Endothelial cell (in vitro differentiated cells): ENCODE results near the gene HIRIP3. TPM values are rescaled to one million over a fixed set of nuclear protein-coding genes. Genes with fewer than 3 reads are reported as not detected.
"Not testable (repeated sequence)": the region's sequence is repeated elsewhere in the genome, so short reads cannot be mapped to it uniquely, and the experiment has no call there.

Experiments
- DNase-seq: peaks from one replicate; pipeline ENCODE4 v3.0.0; 2021; ENCODE audit warnings: low spot score
- H3K27ac Mint-ChIP-seq: one replicate; pipeline ENCODE4 v1.8.0; 2021; ENCODE audit warnings: mixed read lengths, inconsistent platforms; ENCODE audit not compliant: unreplicated experiment
- H3K27me3 Mint-ChIP-seq: one replicate; pipeline ENCODE4 v1.8.0; 2021; ENCODE audit warnings: mild to moderate bottlenecking, moderate library complexity, mixed read lengths, inconsistent platforms; ENCODE audit not compliant: unreplicated experiment
- H3K36me3 Mint-ChIP-seq: one replicate; pipeline ENCODE4 v1.8.0; 2021; ENCODE audit warnings: mild to moderate bottlenecking, low read depth, mixed read lengths, inconsistent platforms; ENCODE audit not compliant: unreplicated experiment
- H3K4me1 Mint-ChIP-seq: one replicate; pipeline ENCODE4 v1.8.0; 2021; ENCODE audit warnings: mild to moderate bottlenecking, mixed read lengths, inconsistent platforms; ENCODE audit not compliant: unreplicated experiment
- H3K4me3 Mint-ChIP-seq: one replicate; pipeline ENCODE4 v1.8.0; 2021; ENCODE audit warnings: mild to moderate bottlenecking, mixed read lengths, inconsistent platforms; ENCODE audit not compliant: unreplicated experiment
- H3K9me3 Mint-ChIP-seq: one replicate; pipeline ENCODE4 v1.8.0; 2021; ENCODE audit warnings: mixed read lengths, inconsistent platforms; ENCODE audit not compliant: unreplicated experiment
- CTCF ChIP-seq: fragments of 200-600 bp; sonication (generic); IDR thresholded peaks from one replicate; pipeline ENCODE4 v1.5.0; 2021; ENCODE audit warnings: antibody characterized with exemption; ENCODE audit not compliant: unreplicated experiment
- long read RNA-seq: library from polyadenylated mRNA; unstranded; transcript quantifications from one replicate; pipeline ENCODE4 v2.0.0, GENCODE V29; 2020; ENCODE audit not compliant: unreplicated experiment
- total RNA-seq: library from RNA; stranded (reverse); fragmentation: NEBNext Ultra II Directional; extraction: Animal tissue kit (Norgen Biotek cat#: 25700); gene quantifications from one replicate; pipeline ENCODE4 v1.2.1, GENCODE V29; 2021; ENCODE audit not compliant: unreplicated experiment

Gene HIRIP3
- total RNA-seq: 5.2 TPM
- long read RNA-seq, partial matches to known transcripts: 0 of 6 reads
- long read RNA-seq, other reads (novel, unspliced or antisense): 1 of 6 reads

GRCh38 chr16:29995324-29995910, at the start of gene HIRIP3:
HIRIP3 (minus strand) TSS chr16:29995617; CDS start chr16:29995605, 12 bp downstream.
- Mint-ChIP-seq H3K27ac (peak within 1 kb of the TSS; percentile 81), H3K27me3 (peaks cover 41% of the 10 kb centered on the region), H3K4me3 (peak within 1 kb of the TSS; percentile 96), H3K9me3 (no peaks in the 10 kb centered on the region), H3K36me3 (peaks cover 46% of the 10 kb centered on the region), H3K4me1 (peaks cover 54% of the 10 kb centered on the region)
- TF ChIP-seq CTCF: no peak
- peak; percentile 75 for DNase-seq

- no peak overlapping the region for H3K4me3 Mint-ChIP-seq
- no peaks in the 10 kb centered on the region for H3K9me3 Mint-ChIP-seq
- H3K36me3 Mint-ChIP-seq: peaks cover 5% of the 10 kb centered on the region
- no peak for DNase-seq
- no peaks in the 10 kb centered on the region for H3K4me1 Mint-ChIP-seq
- TF ChIP-seq CTCF: peak; percentile 35
- H3K27ac Mint-ChIP-seq: no peak overlapping the region
- peaks cover 6% of the 10 kb centered on the region for H3K27me3 Mint-ChIP-seq
Observed at GRCh38 chr16:30041841-30042240, 46.4 kb upstream of the HIRIP3 start.

GRCh38 chr16:30040690-30041089, 45.3 kb upstream of the HIRIP3 start:
- H3K27ac Mint-ChIP-seq, DNase-seq, H3K36me3 Mint-ChIP-seq, H3K9me3 Mint-ChIP-seq, H3K4me1 Mint-ChIP-seq, H3K27me3 Mint-ChIP-seq, H3K4me3 Mint-ChIP-seq: not testable (repeated sequence)

- Mint-ChIP-seq H3K27me3 (peaks cover 3% of the 10 kb centered on the region), H3K27ac (no peak overlapping the region), H3K4me1 (no peaks in the 10 kb centered on the region), H3K36me3 (peaks cover 1% of the 10 kb centered on the region), H3K4me3 (no peak overlapping the region), H3K9me3 (no peaks in the 10 kb centered on the region)
- no peak for DNase-seq
- TF ChIP-seq CTCF: no peak
Observed at GRCh38 chr16:30040221-30040620, 44.8 kb upstream of the HIRIP3 start.

GRCh38 chr16:30033270-30033669, 37.9 kb upstream of the HIRIP3 start:
- H3K9me3 Mint-ChIP-seq: no peaks in the 10 kb centered on the region
- H3K36me3 Mint-ChIP-seq: no peaks in the 10 kb centered on the region
- peaks cover 11% of the 10 kb centered on the region for H3K4me1 Mint-ChIP-seq
- no peak overlapping the region for H3K4me3 Mint-ChIP-seq
- peaks cover 11% of the 10 kb centered on the region for H3K27me3 Mint-ChIP-seq
- no peak overlapping the region for H3K27ac Mint-ChIP-seq
- no peak for DNase-seq
- TF ChIP-seq CTCF: no peak
